ENCODE results near the gene SLC1A4.
"Not testable (repeated sequence)": the region's sequence is repeated elsewhere in the genome, so short reads cannot be mapped to it uniquely, and the experiment has no call there.

DNA sequence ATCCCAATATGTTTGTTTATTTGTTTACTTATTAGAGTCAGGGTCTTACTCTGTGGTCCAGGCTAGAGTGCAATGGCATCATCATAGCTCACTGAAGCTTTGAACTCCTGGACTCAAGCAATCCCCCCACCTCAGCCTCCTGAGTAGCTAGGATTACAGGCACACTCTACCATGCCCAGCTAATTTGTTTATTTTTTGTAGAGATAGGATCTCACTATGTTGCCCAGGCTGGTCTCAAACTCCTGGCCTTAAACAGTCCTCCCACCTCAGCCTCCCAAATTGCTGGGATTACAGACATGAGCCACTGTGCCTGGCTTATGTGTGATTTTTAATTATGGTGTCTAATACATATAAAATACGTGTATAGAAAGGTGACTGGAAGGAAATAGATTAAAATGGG lies 31.1 kb downstream of the SLC1A4 start:
- TF ChIP-seq CTCF, EZH2phosphoT487 (IDR thresholded peaks at IDR 0.05; ENCODE audit: low read length): not testable (repeated sequence)
